Mucosa of descending colon (tissue), 3 donors: ENCODE data around the gene SEZ6L2. TPM values are rescaled to one million over a fixed set of nuclear protein-coding genes. Genes with fewer than 3 reads are reported as not detected.

ENCODE experiments used
- ATAC-seq: fragments of 200-7000 bp; cut with Tn5 transposase; one replicate; pipeline ENCODE4 v1.9.1; 2020; ENCODE audit warnings: mild to moderate bottlenecking, moderate library complexity
- DNase-seq, 3 donors: peaks; one replicate each; pipeline ENCODE4 v3.0.0-alpha.2; 2020
- H3K36me3 ChIP-seq: fragments of 200-600 bp; one replicate; pipeline ENCODE4 v1.8.0; 2021; ENCODE audit warnings: low read depth, mild to moderate bottlenecking
- H3K4me1 ChIP-seq: fragments of 200-600 bp; one replicate; pipeline ENCODE4 v1.8.0; 2021; ENCODE audit warnings: low read depth, mild to moderate bottlenecking
- H3K4me3 ChIP-seq: fragments of 200-600 bp; one replicate; pipeline ENCODE4 v1.8.0; 2021; ENCODE audit warnings: mild to moderate bottlenecking
- H3K9me3 ChIP-seq: fragments of 200-600 bp; one replicate; pipeline ENCODE4 v1.8.0; 2021; ENCODE audit warnings: mild to moderate bottlenecking
- CTCF ChIP-seq: fragments of 200-600 bp; IDR thresholded peaks from one replicate; pipeline ENCODE4 v1.8.0; 2022; ENCODE audit warnings: antibody characterized with exemption, mild to moderate bottlenecking
- intact Hi-C, 2 donors: fragments of 100-400 bp; cut with DNase I in 1 of 2; cut with micrococcal nuclease in 1 of 2; formaldehyde crosslinking; loops; one replicate each; pipeline versions ENCODE4 v1.11.0 to v1.11.1; 2022; cut with DNase I, micrococcal nuclease
- total RNA-seq, 3 donors: library from RNA; stranded (reverse); fragmentation: NEBNext Ultra II Directional in 2 of 3; extraction: Animal tissue kit (Norgen Biotek cat#: 25700) in 2 of 3; gene quantifications; one replicate each; pipeline versions ENCODE4 v1.2.1 to v1.2.4, GENCODE V29; 2021 to 2023
- donor health status: DM: no; HTN: no; CAD: no; lungs with moderate emphysema.
- donor health status: DM: no; HTN: no; CAD: no.
- donor health status: DM: no; HTN: yes; CAD: no.

SEZ6L2 gene
- total RNA-seq, 3 donors from 2014 or later = 6.1 to 9.6 (median 7.0) TPM

GRCh38 chr16:29860218-29860617 is 39.1 kb downstream of the SEZ6L2 start:
- Histone ChIP-seq H3K4me1 (peaks cover 18% of the 10 kb centered on the region), H3K36me3 (peaks cover 7% of the 10 kb centered on the region), H3K4me3 (no peak overlapping the region), H3K9me3 (no peaks in the 10 kb centered on the region)
- intact Hi-C loops = no loop called here
- no peak for DNase-seq
- TF ChIP-seq CTCF = no peak
- no peak for ATAC-seq

- intact Hi-C loops = no loop called here
- Histone ChIP-seq H3K4me3 (no peak overlapping the region), H3K36me3 (peaks cover 7% of the 10 kb centered on the region), H3K9me3 (no peaks in the 10 kb centered on the region), H3K4me1 (peaks cover 18% of the 10 kb centered on the region)
- ATAC-seq = no peak
- DNase-seq = no peak
- no peak for TF ChIP-seq CTCF
Observed at GRCh38 chr16:29858974-29859373, 40.4 kb downstream of the SEZ6L2 start.

- H3K4me3 ChIP-seq = no peak overlapping the region
- H3K4me1 ChIP-seq = peaks cover 18% of the 10 kb centered on the region
- ATAC-seq = no peak
- intact Hi-C loops = no loop called here
- H3K9me3 ChIP-seq = no peaks in the 10 kb centered on the region
- peaks cover 7% of the 10 kb centered on the region for H3K36me3 ChIP-seq
- TF ChIP-seq CTCF = no peak
- DNase-seq = no peak
Observed at GRCh38 chr16:29858149-29858849, 41.1 kb downstream of the SEZ6L2 start.

GRCh38 chr16:29857133-29857760 is 42.1 kb downstream of the SEZ6L2 start:
- ATAC-seq = no peak
- intact Hi-C loops = no loop called here
- peaks cover 16% of the 10 kb centered on the region for H3K4me1 ChIP-seq

GRCh38 chr16:29854520-29855100 is 44.7 kb downstream of the SEZ6L2 start:
- no peaks in the 10 kb centered on the region for H3K4me1 ChIP-seq
- H3K4me3 ChIP-seq = no peak overlapping the region
- TF ChIP-seq CTCF = no peak
- DNase-seq = no peak
- intact Hi-C loops = no loop called here
- no peak for ATAC-seq
- H3K9me3 ChIP-seq = no peaks in the 10 kb centered on the region
- H3K36me3 ChIP-seq = peaks cover 7% of the 10 kb centered on the region

More at GRCh38 chr16:29857133-29857760, 42.1 kb downstream of the SEZ6L2 start:
- H3K4me3 ChIP-seq = no peak overlapping the region
- TF ChIP-seq CTCF = no peak
- no peak for DNase-seq
- H3K9me3 ChIP-seq = no peaks in the 10 kb centered on the region
- peaks cover 7% of the 10 kb centered on the region for H3K36me3 ChIP-seq
